Kidney (tissue), 14 donors: ENCODE data around the gene RAI1. TPM values are rescaled to one million over a fixed set of nuclear protein-coding genes. Genes with fewer than 3 reads are reported as not detected.

ENCODE experiments used
- DNase-seq, 5 donors: peaks; one replicate each; pipeline ENCODE4 v3.0.0-alpha.2; 2013 to 2020
- FAIRE-seq: peaks from 2 replicates; lab custom pipeline; 2012; peaks lifted over from hg19 to GRCh38; lab: Jason Lieb, UNC
- H3K27ac ChIP-seq, 2 donors: one replicate each; pipeline ENCODE4 v1.7.0; 2013; ENCODE audit warnings: low read depth in 2 of 2, low read length in 2 of 2, inconsistent platforms in 1 of 2
- H3K27me3 ChIP-seq: one replicate; pipeline ENCODE4 v1.7.1; 2013; ENCODE audit warnings: low read length, inconsistent platforms; ENCODE audit not compliant: control insufficient read depth, insufficient read depth
- H3K36me3 ChIP-seq, 3 donors: one replicate each; pipeline versions ENCODE4 v1.7.0 to v1.7.1; 2013; ENCODE audit warnings: low read length in 3 of 3, control low read depth in 1 of 3, inconsistent platforms in 1 of 3; ENCODE audit not compliant: insufficient read depth in 3 of 3, control insufficient read depth in 2 of 3
- H3K4me1 ChIP-seq, 3 donors: one replicate each; pipeline versions ENCODE4 v1.7.0 to v1.7.1; 2013; ENCODE audit warnings: low read length in 3 of 3, inconsistent platforms in 1 of 3, low read depth in 1 of 3; ENCODE audit not compliant: control insufficient read depth in 2 of 3, insufficient read depth in 2 of 3
- H3K4me3 ChIP-seq, 3 donors: one replicate each; pipeline versions ENCODE4 v1.7.0 to v1.8.1; 2013; ENCODE audit warnings: low read length in 3 of 3, control low read depth in 1 of 3, inconsistent platforms in 1 of 3
- H3K9ac ChIP-seq, 3 donors: one replicate each; pipeline versions ENCODE4 v1.7.0 to v1.7.1; 2013; ENCODE audit warnings: low read length in 3 of 3, control low read depth in 1 of 3, inconsistent platforms in 1 of 3
- H3K9me3 ChIP-seq, 3 donors: one replicate each; pipeline versions ENCODE4 v1.7.0 to v1.7.1; 2013; ENCODE audit warnings: low read length in 3 of 3, control low read depth in 1 of 3, inconsistent platforms in 1 of 3; ENCODE audit not compliant: control insufficient read depth in 2 of 3, insufficient read depth in 1 of 3
- CTCF ChIP-seq: IDR thresholded peaks from 3 replicates; pipeline ENCODE4 v1.5.1; 2012; ENCODE audit warnings: mild to moderate bottlenecking, moderate library complexity, borderline replicate concordance; ENCODE audit not compliant: insufficient read depth; ENCODE audit errors: extremely low read depth
- intact Hi-C: fragments of 100-400 bp; cut with DNase I; formaldehyde crosslinking; loops from one replicate; pipeline ENCODE4 v1.11.1; 2022
- polyA plus RNA-seq: library from polyadenylated mRNA; stranded (reverse); fragments of 350-450 nt; fragmentation: Illumina TruSeq; extraction: RNeasy Lipid Tissue Mini Kit (QIAGEN cat#74804); gene quantifications from one replicate; pipeline ENCODE4 v1.2.3, GENCODE V29; 2014; ENCODE audit warnings: low read depth, low replicate concordance; ENCODE audit not compliant: insufficient read depth
- total RNA-seq: library from RNA; stranded (reverse); fragmentation: NEBNext Ultra II Directional; extraction: Animal tissue kit (Norgen Biotek cat#: 25700); gene quantifications from one replicate; pipeline ENCODE4 v1.2.1, GENCODE V29; 2021
- donor health status: control.
- donor health status: control.
- donor health status: control.
- donor health status: control.
- donor health status: control.
- donor health status: DM: yes; HTN: yes; CAD: no.
- donor health status: Normal renal cell carcinoma (clear cell type).

The RAI1 gene
- total and polyA plus RNA-seq, 2 donors from 2014 or later: 6.7 to 50.5 TPM

- H3K27me3 ChIP-seq: no peaks in the 10 kb centered on the region
- FAIRE-seq (no peak), DNase-seq (no peak)
- intact Hi-C loops: no loop called here
- H3K4me3 ChIP-seq: no peak overlapping the region
- no peak overlapping the region for H3K9ac ChIP-seq
- peaks cover 0 to 31% (median 14%) of the 10 kb centered on the region in 3 donors for H3K4me1 ChIP-seq
- TF ChIP-seq CTCF: no peak
- no peaks in the 10 kb centered on the region for H3K9me3 ChIP-seq
- no peaks in the 10 kb centered on the region for H3K36me3 ChIP-seq
- no peak overlapping the region for H3K27ac ChIP-seq
These were observed 95.6 kb downstream of the RAI1 start for GRCh38 chr17:17776889-17777288.

GRCh38 chr17:17778308-17779014 lies 97.2 kb downstream of the RAI1 start:
- Histone ChIP-seq H3K36me3 (no peaks in the 10 kb centered on the region), H3K27ac (peak overlapping the region; percentile 22 to 85), H3K9ac (no peak overlapping the region), H3K9me3 (no peaks in the 10 kb centered on the region), H3K27me3 (no peaks in the 10 kb centered on the region), H3K4me1 (peaks cover 0 to 23% (median 14%) of the 10 kb centered on the region in 3 donors), H3K4me3 (no peak overlapping the region)
- no peak for FAIRE-seq
- intact Hi-C loops: no loop called here
- no peak for TF ChIP-seq CTCF
- DNase-seq: peak; percentile 82 to 97 (median 88)

- no peaks in the 10 kb centered on the region for H3K27me3 ChIP-seq
- no peaks in the 10 kb centered on the region for H3K9me3 ChIP-seq
- H3K36me3 ChIP-seq: no peaks in the 10 kb centered on the region
- H3K27ac ChIP-seq: peak overlapping the region; percentile 22 to 85
- no peak overlapping the region for H3K4me3 ChIP-seq
- TF ChIP-seq CTCF: no peak
- H3K4me1 ChIP-seq: peaks cover 0 to 19% (median 11%) of the 10 kb centered on the region in 3 donors
- no peak for FAIRE-seq
- no peak overlapping the region for H3K9ac ChIP-seq
- intact Hi-C loops: no loop called here
- peak in 1 of 5 donors; percentile 84 for DNase-seq
These were observed 97.9 kb downstream of the RAI1 start for GRCh38 chr17:17779015-17779611.
